ENCODE data around the gene GLTPD2.

Gene GLTPD2

GRCh38 chr17:4772235-4772613 is 16.5 kb upstream of the GLTPD2 start:
- DNase-seq = peak; percentile 62 to 78

- DNase-seq = no peak
Measured at GRCh38 chr17:4777969-4778760, 10.6 kb upstream of the GLTPD2 start.

GRCh38 chr17:4780325-4780955 is 8.3 kb upstream of the GLTPD2 start:
- DNase-seq = no peak

GRCh38 chr17:4782652-4783051 is 6.1 kb upstream of the GLTPD2 start:
- DNase-seq = no peak

- DNase-seq = no peak
Measured at GRCh38 chr17:4785311-4786105, 3.3 kb upstream of the GLTPD2 start.

- no peak for DNase-seq
Measured at GRCh38 chr17:4786106-4786511, 2.7 kb upstream of the GLTPD2 start, which contains the start of gene VMO1. Gene VMO1 (minus strand): TSS chr17:4786364. CDS start chr17:4786352, 12 bp downstream.

GRCh38 chr17:4786516-4786915 is 2.2 kb upstream of the GLTPD2 start:
- DNase-seq = no peak

- DNase-seq = no peak
Measured at GRCh38 chr17:4788159-4788806, 481 bp upstream of the GLTPD2 start.

GRCh38 chr17:4789701-4789950 is 862 bp downstream of the GLTPD2 start:
- no peak for DNase-seq

- DNase-seq = peak in 1 of 2 experiments; percentile 82
Measured at GRCh38 chr17:4789951-4790704, 1.4 kb downstream of the GLTPD2 start.

GRCh38 chr17:4790705-4791088 is 1.9 kb downstream of the GLTPD2 start:
- DNase-seq = no peak

GRCh38 chr17:4795168-4795567 is 6.4 kb downstream of the GLTPD2 start:
- DNase-seq = no peak

GRCh38 chr17:4796552-4796920 is 7.8 kb downstream of the GLTPD2 start:
- DNase-seq = no peak

GRCh38 chr17:4800462-4801196 is 11.9 kb downstream of the GLTPD2 start:
- no peak for DNase-seq

GRCh38 chr17:4802228-4802627 is 13.5 kb downstream of the GLTPD2 start, which contains the start of gene C17orf114:
Gene C17orf114 (minus strand): TSS chr17:4802328.
- DNase-seq = no peak

GRCh38 chr17:4806456-4806776 is 17.7 kb downstream of the GLTPD2 start:
- DNase-seq = no peak

- peak; percentile 46 to 88 for DNase-seq
Measured at GRCh38 chr17:4806777-4807604, 18.2 kb downstream of the GLTPD2 start, which contains the start of gene PLD2. Gene PLD2 (plus strand): TSS chr17:4807152. CDS start chr17:4807773, 621 bp downstream.

GRCh38 chr17:4807605-4808377 is 19.0 kb downstream of the GLTPD2 start:
- DNase-seq = no peak

- DNase-seq = peak; percentile 65 to 88
Measured at GRCh38 chr17:4808378-4808767, 19.6 kb downstream of the GLTPD2 start.

- DNase-seq = no peak
Measured at GRCh38 chr17:4810696-4811290, 22.0 kb downstream of the GLTPD2 start.

Measured in NCI-H446 (cell line).